Smooth muscle cell (in vitro differentiated cells): ENCODE results near the gene CLASP1. TPM values are rescaled to one million over a fixed set of nuclear protein-coding genes. Genes with fewer than 3 reads are reported as not detected.

Experiments
- DNase-seq: peaks from one replicate; lab custom pipeline; 2025; ENCODE audit not compliant: unreplicated experiment; lab: John Stamatoyannopoulos, UW
- H2AFZ ChIP-seq: fragments of 200-600 bp; sonication (generic); 2 replicates; pipeline ENCODE4 v1.6.0; 2016; ENCODE audit warnings: antibody characterized with exemption, low read depth, mild to moderate bottlenecking
- H3F3A ChIP-seq: fragments of 200-600 bp; sonication (generic); 2 replicates; pipeline ENCODE4 v1.6.0; 2017; ENCODE audit warnings: antibody characterized with exemption, low read depth
- H3K27ac ChIP-seq: fragments of 200-600 bp; sonication (generic); 2 replicates; pipeline ENCODE4 v1.5.1; 2016; ENCODE audit warnings: low read depth, mild to moderate bottlenecking
- H3K27me3 ChIP-seq: fragments of 200-600 bp; sonication (generic); 2 replicates; pipeline ENCODE4 v1.6.1; 2016; ENCODE audit warnings: low read depth, mild to moderate bottlenecking
- H3K36me3 ChIP-seq: fragments of 200-600 bp; sonication (generic); 2 replicates; pipeline ENCODE4 v1.5.1; 2016; ENCODE audit warnings: low read depth
- H3K4me1 ChIP-seq: fragments of 200-600 bp; sonication (generic); 2 replicates; pipeline ENCODE4 v1.5.1; 2016; ENCODE audit warnings: low read depth
- H3K4me2 ChIP-seq: fragments of 200-600 bp; sonication (generic); 2 replicates; pipeline ENCODE4 v1.6.0; 2016; ENCODE audit warnings: mild to moderate bottlenecking
- H3K4me3 ChIP-seq: fragments of 200-600 bp; sonication (generic); 2 replicates; pipeline ENCODE4 v1.5.1; 2016; ENCODE audit warnings: mild to moderate bottlenecking
- H3K79me2 ChIP-seq: fragments of 200-600 bp; sonication (generic); 2 replicates; pipeline ENCODE4 v1.6.0; 2016; ENCODE audit warnings: low read depth, mild to moderate bottlenecking
- H3K9ac ChIP-seq: fragments of 200-600 bp; sonication (generic); 2 replicates; pipeline ENCODE4 v1.6.0; 2016; ENCODE audit warnings: low read depth
- H3K9me3 ChIP-seq: fragments of 200-600 bp; sonication (generic); replicated peaks from 2 replicates; pipeline ENCODE4 v1.5.1; 2016; ENCODE audit warnings: low read depth
- H4K20me1 ChIP-seq: fragments of 200-600 bp; sonication (generic); 2 replicates; pipeline ENCODE4 v1.6.0; 2016; ENCODE audit warnings: low read depth
- CTCF ChIP-seq: fragments of 200-600 bp; sonication (generic); IDR thresholded peaks from 2 replicates; pipeline ENCODE4 v1.5.1; 2017; ENCODE audit warnings: borderline replicate concordance, mild to moderate bottlenecking, antibody characterized with exemption; ENCODE audit not compliant: insufficient read depth, poor library complexity, severe bottlenecking
- WGBS: methylation state at CpG from one replicate; pipeline ENCODE4 v1.1.7; 2016; ENCODE audit warnings: low lambda C conversion rate; 5-methylcytosine and 5-hydroxymethylcytosine counted together
- polyA plus RNA-seq: library from polyadenylated mRNA; unstranded; fragments of >200 nt; fragmentation: Nextera tagmentation; extraction: Ambion mirVana; gene quantifications from 2 replicates; pipeline ENCODE4 v1.2.1, GENCODE V29; 2016
- total RNA-seq: library from RNA; depleted of rRNA; stranded (reverse); fragments of >200 nt; gene quantifications from 2 replicates; pipeline ENCODE4 v1.2.3, GENCODE V29; 2014

CLASP1 gene
- total and polyA plus RNA-seq, 2 experiments from 2014 or later = 15.0 to 33.8 TPM

- no peak overlapping the region for H3K9ac ChIP-seq
- DNase-seq = no peak
- H3K36me3 ChIP-seq = no peaks in the 10 kb centered on the region
- no peak overlapping the region for H2AFZ ChIP-seq
- 98% methylated on average over 4 of the region's 4 CpGs for WGBS
- H3K4me2 ChIP-seq = no peak overlapping the region
- H3K27me3 ChIP-seq = no peaks in the 10 kb centered on the region
- no peak overlapping the region for H3K4me3 ChIP-seq
- no peaks in the 10 kb centered on the region for H3K4me1 ChIP-seq
- H3F3A ChIP-seq = no peaks in the 10 kb centered on the region
- peaks cover 86% of the 10 kb centered on the region for H3K79me2 ChIP-seq
- H3K9me3 ChIP-seq = no peaks in the 10 kb centered on the region
- H3K27ac ChIP-seq = no peak overlapping the region
- TF ChIP-seq CTCF = no peak
- peaks cover 89% of the 10 kb centered on the region for H4K20me1 ChIP-seq
Observed at GRCh38 chr2:121633463-121633862, 15.8 kb downstream of the CLASP1 start.

GRCh38 chr2:121627525-121628050 lies 21.7 kb downstream of the CLASP1 start:
- DNase-seq = no peak
- Histone ChIP-seq H4K20me1 (peaks cover 93% of the 10 kb centered on the region), H2AFZ (no peak overlapping the region), H3K9me3 (no peaks in the 10 kb centered on the region), H3K4me1 (no peaks in the 10 kb centered on the region), H3K9ac (no peak overlapping the region), H3K4me3 (no peak overlapping the region), H3K27me3 (no peaks in the 10 kb centered on the region), H3K36me3 (no peaks in the 10 kb centered on the region), H3K79me2 (peaks cover 79% of the 10 kb centered on the region), H3K4me2 (no peak overlapping the region), H3K27ac (no peak overlapping the region), H3F3A (no peaks in the 10 kb centered on the region)
- no peak for TF ChIP-seq CTCF
- 94% methylated on average over 4 of the region's 4 CpGs for WGBS

- no peak overlapping the region for H3K27ac ChIP-seq
- H3K79me2 ChIP-seq = peaks cover 79% of the 10 kb centered on the region
- H2AFZ ChIP-seq = no peak overlapping the region
- TF ChIP-seq CTCF = no peak
- no peak overlapping the region for H3K4me2 ChIP-seq
- H3K36me3 ChIP-seq = no peaks in the 10 kb centered on the region
- H4K20me1 ChIP-seq = peaks cover 93% of the 10 kb centered on the region
- H3K4me3 ChIP-seq = no peak overlapping the region
- H3K9me3 ChIP-seq = no peaks in the 10 kb centered on the region
- no peaks in the 10 kb centered on the region for H3K4me1 ChIP-seq
- WGBS = 97% methylated on average over 4 of the region's 4 CpGs
- no peak for DNase-seq
- no peaks in the 10 kb centered on the region for H3F3A ChIP-seq
- H3K9ac ChIP-seq = no peak overlapping the region
- no peaks in the 10 kb centered on the region for H3K27me3 ChIP-seq
Observed at GRCh38 chr2:121626777-121627524, 22.3 kb downstream of the CLASP1 start.

- Histone ChIP-seq H3K9ac (no peak overlapping the region), H3F3A (no peaks in the 10 kb centered on the region), H3K4me3 (no peak overlapping the region), H3K79me2 (peaks cover 81% of the 10 kb centered on the region), H2AFZ (no peak overlapping the region), H3K36me3 (no peaks in the 10 kb centered on the region), H4K20me1 (peaks cover 95% of the 10 kb centered on the region), H3K4me1 (no peaks in the 10 kb centered on the region), H3K4me2 (no peak overlapping the region), H3K9me3 (no peaks in the 10 kb centered on the region), H3K27ac (no peak overlapping the region), H3K27me3 (no peaks in the 10 kb centered on the region)
- no peak for DNase-seq
- TF ChIP-seq CTCF = no peak
- WGBS = 100% methylated on average over 3 of the region's 3 CpGs
Observed at GRCh38 chr2:121625953-121626352, 23.3 kb downstream of the CLASP1 start.
